ENCODE measurements around the gene MYADML2.

- no peak for TF ChIP-seq ZNF274 (IDR thresholded peaks at IDR 0.05; ENCODE audit: low read depth, low read length)
- TF ChIP-seq YY1 (IDR thresholded peaks at IDR 0.05; ENCODE audit: insufficient read depth, insufficient read length): no peak
- no peak for TF ChIP-seq SUZ12 (IDR thresholded peaks at IDR 0.05; ENCODE audit: extremely low read depth, insufficient read depth, insufficient read length)
These were observed 47.8 kb upstream of the MYADML2 start for GRCh38 chr17:81994593-81995462.
